ENCODE data around the gene ROR2. TPM values are rescaled to one million over a fixed set of nuclear protein-coding genes. Genes with fewer than 3 reads are reported as not detected.

The ROR2 gene
- total RNA-seq, 2 donors from 2014 or later: 37.2 to 43.9 TPM

DNA sequence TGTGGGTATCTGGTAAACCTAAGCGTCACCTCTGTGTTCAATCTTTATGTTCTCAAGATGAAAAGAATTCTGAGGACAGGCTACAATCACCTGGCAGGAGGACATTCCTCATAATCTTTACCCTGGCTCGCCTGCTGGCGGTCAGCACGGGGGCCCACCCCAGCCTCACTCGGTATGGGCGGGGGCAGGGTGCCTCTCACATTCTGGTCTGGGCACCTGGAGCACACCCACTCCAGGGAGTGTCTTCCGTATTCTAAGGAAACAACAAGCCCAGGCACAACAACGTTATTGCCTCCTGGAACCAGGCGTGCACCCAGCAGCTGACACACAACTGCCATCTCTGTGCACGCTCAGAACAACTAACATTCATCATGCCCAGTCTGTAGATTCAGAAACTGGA is 179.8 kb downstream of the ROR2 start:
- Histone ChIP-seq H3K36me3 (no peaks in the 10 kb centered on the region), H3K4me1 (replicated peaks) (peaks cover 6% of the 10 kb centered on the region), H3K27ac (no peak overlapping the region), H3K27me3 (replicated peaks; ENCODE audit: insufficient read depth) (no peaks in the 10 kb centered on the region), H3K4me3 (no peak overlapping the region), H3K9me3 (no peaks in the 10 kb centered on the region)
- intact Hi-C loops (cut with DNase I): no loop called here
- WGBS: 40% methylated on average over 10 of the region's 10 CpGs
- no peak for DNase-seq (ENCODE audit: low spot score)
- TF ChIP-seq POLR2A (IDR thresholded peaks at IDR 0.05): no peak
- TF ChIP-seq, protein P1, sequence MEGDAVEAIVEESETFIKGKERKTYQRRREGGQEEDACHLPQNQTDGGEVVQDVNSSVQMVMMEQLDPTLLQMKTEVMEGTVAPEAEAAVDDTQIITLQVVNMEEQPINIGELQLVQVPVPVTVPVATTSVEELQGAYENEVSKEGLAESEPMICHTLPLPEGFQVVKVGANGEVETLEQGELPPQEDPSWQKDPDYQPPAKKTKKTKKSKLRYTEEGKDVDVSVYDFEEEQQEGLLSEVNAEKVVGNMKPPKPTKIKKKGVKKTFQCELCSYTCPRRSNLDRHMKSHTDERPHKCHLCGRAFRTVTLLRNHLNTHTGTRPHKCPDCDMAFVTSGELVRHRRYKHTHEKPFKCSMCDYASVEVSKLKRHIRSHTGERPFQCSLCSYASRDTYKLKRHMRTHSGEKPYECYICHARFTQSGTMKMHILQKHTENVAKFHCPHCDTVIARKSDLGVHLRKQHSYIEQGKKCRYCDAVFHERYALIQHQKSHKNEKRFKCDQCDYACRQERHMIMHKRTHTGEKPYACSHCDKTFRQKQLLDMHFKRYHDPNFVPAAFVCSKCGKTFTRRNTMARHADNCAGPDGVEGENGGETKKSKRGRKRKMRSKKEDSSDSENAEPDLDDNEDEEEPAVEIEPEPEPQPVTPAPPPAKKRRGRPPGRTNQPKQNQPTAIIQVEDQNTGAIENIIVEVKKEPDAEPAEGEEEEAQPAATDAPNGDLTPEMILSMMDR (IDR thresholded peaks at IDR 0.05): no peak
- TF ChIP-seq POLR2AphosphoS5 (IDR thresholded peaks at IDR 0.05): no peak

DNA sequence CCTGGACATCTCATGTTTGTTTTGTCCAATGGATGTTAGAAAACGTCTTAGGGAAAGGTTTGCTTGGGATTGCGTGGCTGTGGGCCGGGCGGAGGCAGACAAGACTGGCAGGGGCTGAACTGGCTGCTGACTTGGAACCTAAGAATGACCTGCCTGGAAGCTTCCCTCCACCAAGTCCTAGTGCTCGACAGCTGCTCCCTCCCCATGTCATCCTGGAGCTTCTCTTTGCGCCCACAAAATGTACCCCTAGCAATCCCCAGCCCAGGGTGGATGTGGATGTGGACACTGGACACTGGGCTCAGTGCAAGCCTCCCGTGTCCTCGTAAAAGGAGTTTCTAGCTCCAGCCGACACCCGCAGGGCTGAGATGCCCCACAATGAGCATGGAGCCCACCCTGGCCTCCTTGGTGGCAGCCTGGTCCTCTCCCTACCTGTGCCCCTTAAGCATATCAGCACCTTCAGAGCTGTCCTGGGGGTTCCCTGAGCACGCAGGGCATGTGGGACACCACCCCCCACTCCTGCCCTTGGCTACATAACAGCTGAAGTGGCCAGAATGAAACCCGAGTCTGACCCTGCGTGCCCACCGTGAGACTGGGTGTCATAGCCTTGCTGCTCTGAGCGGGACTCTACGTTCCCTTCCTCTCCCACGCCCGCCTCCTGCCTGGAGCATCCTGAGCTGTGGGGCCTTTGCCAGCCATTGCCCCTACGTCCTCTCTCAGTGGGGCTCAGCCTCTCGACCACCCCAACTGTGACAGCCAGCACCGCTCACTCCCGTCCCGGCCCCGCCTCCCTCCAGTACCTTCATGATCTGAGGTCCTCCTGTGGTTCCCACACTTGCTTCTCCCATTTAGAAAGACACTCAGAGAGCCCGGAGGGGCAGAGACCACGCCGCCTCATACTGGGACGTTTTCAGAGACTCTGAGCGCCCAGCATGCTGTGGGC is 180.8 kb downstream of the ROR2 start:
- DNase-seq (ENCODE audit: low spot score): no peak
- H3K36me3 ChIP-seq: no peaks in the 10 kb centered on the region
- WGBS: 91% methylated on average over 29 of the region's 29 CpGs
- TF ChIP-seq POLR2A (IDR thresholded peaks at IDR 0.05) (no peak), POLR2AphosphoS5 (IDR thresholded peaks at IDR 0.05) (no peak)
- TF ChIP-seq, protein P1 (IDR thresholded peaks at IDR 0.05): no peak
- no peak overlapping the region for H3K27ac ChIP-seq
- no peak overlapping the region for H3K4me3 ChIP-seq
- no peaks in the 10 kb centered on the region for H3K27me3 ChIP-seq (replicated peaks; ENCODE audit: insufficient read depth)
- no peaks in the 10 kb centered on the region for H3K9me3 ChIP-seq
- intact Hi-C loops (cut with DNase I): no loop called here
- peaks cover 6% of the 10 kb centered on the region for H3K4me1 ChIP-seq (replicated peaks)

GRCh38 chr9:91768507-91768906 is 181.5 kb downstream of the ROR2 start:
- H3K4me1 ChIP-seq (replicated peaks): peaks cover 6% of the 10 kb centered on the region
- DNase-seq (ENCODE audit: low spot score): no peak
- WGBS: 90% methylated on average over 15 of the region's 15 CpGs

GRCh38 chr9:91766315-91767069 is 183.5 kb downstream of the ROR2 start:
- no peak for DNase-seq (ENCODE audit: low spot score)
- Histone ChIP-seq H3K9me3 (no peaks in the 10 kb centered on the region), H3K4me3 (no peak overlapping the region), H3K27me3 (replicated peaks; ENCODE audit: insufficient read depth) (no peaks in the 10 kb centered on the region), H3K27ac (no peak overlapping the region), H3K4me1 (replicated peaks) (peaks cover 6% of the 10 kb centered on the region), H3K36me3 (no peaks in the 10 kb centered on the region)
- intact Hi-C loops (cut with DNase I): no loop called here
- WGBS: 48% methylated on average over 8 of the region's 8 CpGs
- TF ChIP-seq, protein P1 (IDR thresholded peaks at IDR 0.05): no peak
- TF ChIP-seq POLR2AphosphoS5 (IDR thresholded peaks at IDR 0.05) (no peak), POLR2A (IDR thresholded peaks at IDR 0.05) (no peak)

More at GRCh38 chr9:91768507-91768906, 181.5 kb downstream of the ROR2 start:
- intact Hi-C loops (cut with DNase I): no loop called here
- no peak overlapping the region for H3K27ac ChIP-seq
- no peak overlapping the region for H3K4me3 ChIP-seq
- no peaks in the 10 kb centered on the region for H3K9me3 ChIP-seq
- no peaks in the 10 kb centered on the region for H3K36me3 ChIP-seq
- TF ChIP-seq POLR2AphosphoS5 (IDR thresholded peaks at IDR 0.05) (no peak), POLR2A (IDR thresholded peaks at IDR 0.05) (no peak)
- TF ChIP-seq, protein P1 (IDR thresholded peaks at IDR 0.05): no peak
- no peaks in the 10 kb centered on the region for H3K27me3 ChIP-seq (replicated peaks; ENCODE audit: insufficient read depth)
